ENCODE measurements around the gene ANO8.

GRCh38 chr19:17305216-17305516 is 29.5 kb downstream of the ANO8 start:
- no peak for TF ChIP-seq POLR2A (IDR thresholded peaks at IDR 0.05)
- TF ChIP-seq CTCF (IDR thresholded peaks at IDR 0.05 in 8 of 11, conservative IDR thresholded peaks at IDR 0.05 in 3 of 11), result no peak
- no peak for TF ChIP-seq POLR2AphosphoS5 (IDR thresholded peaks at IDR 0.05)
